Spleen (tissue), 11 donors: ENCODE data around the gene KRTAP1-5. TPM values are rescaled to one million over a fixed set of nuclear protein-coding genes. Genes with fewer than 3 reads are reported as not detected.

ENCODE experiments used
- DNase-seq: peaks from one replicate; pipeline ENCODE4 v3.0.0-alpha.2; 2020
- H3K27ac ChIP-seq, 8 donors: fragments of 200-600 bp; sonication (generic) in 7 of 8; 1 replicate in 4 of 8; 2 replicates in 4 of 8; pipeline versions ENCODE4 v1.5.0 to v1.8.0; 2016 to 2021; ENCODE audit warnings: inconsistent platforms in 4 of 8, mild to moderate bottlenecking in 4 of 8, moderate library complexity in 1 of 8
- H3K27me3 ChIP-seq, 7 donors: fragments of 200-600 bp; sonication (generic) in 6 of 7; replicated peaks in 1 of 7; 1 replicate in 4 of 7; 2 replicates in 3 of 7; pipeline versions ENCODE4 v1.5.0 to v1.8.0; 2016 to 2021; ENCODE audit warnings: inconsistent platforms in 3 of 7, mild to moderate bottlenecking in 1 of 7
- H3K36me3 ChIP-seq, 6 donors: fragments of 200-600 bp; sonication (generic) in 5 of 6; 1 replicate in 4 of 6; 2 replicates in 2 of 6; pipeline versions ENCODE4 v1.5.0 to v1.8.0; 2016 to 2021; ENCODE audit warnings: inconsistent platforms in 2 of 6
- H3K4me1 ChIP-seq, 6 donors: fragments of 200-600 bp; sonication (generic) in 5 of 6; 1 replicate in 3 of 6; 2 replicates in 3 of 6; pipeline versions ENCODE4 v1.5.0 to v1.8.0; 2016 to 2021; ENCODE audit warnings: inconsistent platforms in 3 of 6
- H3K4me3 ChIP-seq, 8 donors: fragments of 200-600 bp; sonication (generic) in 7 of 8; 1 replicate in 4 of 8; 2 replicates in 4 of 8; pipeline versions ENCODE4 v1.5.0 to v1.8.0; 2016 to 2021; ENCODE audit warnings: inconsistent platforms in 4 of 8, mild to moderate bottlenecking in 4 of 8, moderate library complexity in 2 of 8
- H3K9me3 ChIP-seq, 8 donors: fragments of 200-600 bp; sonication (generic) in 7 of 8; 1 replicate in 4 of 8; 2 replicates in 4 of 8; pipeline versions ENCODE4 v1.5.0 to v1.8.0; 2016 to 2021; ENCODE audit warnings: inconsistent platforms in 4 of 8
- POLR2A ChIP-seq, 3 donors: fragments of 450-650 bp; IDR thresholded peaks; one replicate each; pipeline ENCODE4 v1.5.1; 2017; ENCODE audit warnings: antibody characterized with exemption in 3 of 3, mild to moderate bottlenecking in 1 of 3
- POLR2AphosphoS5 ChIP-seq, 3 donors: sonication (generic); formaldehyde crosslinking; IDR thresholded peaks; one replicate each; pipeline ENCODE4 v1.5.1; 2017; ENCODE audit warnings: antibody characterized with exemption in 3 of 3
- WGBS, 5 donors: extraction: QIAGEN DNeasy Blood & Tissue Kit in 3 of 5; methylation state at CpG; one replicate each; pipeline versions ENCODE4 v1.1.5 to v1.1.7; 2013 to 2018; 5-methylcytosine and 5-hydroxymethylcytosine counted together
- intact Hi-C: fragments of 100-400 bp; cut with DNase I; formaldehyde crosslinking; loops from one replicate; pipeline ENCODE4 v1.15.0; 2023; ENCODE audit warnings: low total_unique reads
- polyA plus RNA-seq, 3 donors: library from polyadenylated mRNA; stranded (reverse); fragments of 200-250 nt; gene quantifications; one replicate each; pipeline ENCODE4 v1.2.1, GENCODE V29; 2013
- total RNA-seq, 7 donors: library from RNA; depleted of rRNA in 3 of 7; stranded (reverse); fragments of >200 nt in 3 of 7; fragmentation: NEBNext Ultra II Directional in 4 of 7; extraction: Animal tissue kit (Norgen Biotek cat#: 25700) in 4 of 7; gene quantifications; one replicate each; pipeline versions ENCODE4 v1.1.0 to v1.2.1, GENCODE V29; 2016 to 2021
- TF ChIP-seq, protein P1 (sequence below), 11 experiments: fragments of 200-600 bp in 7 of 11; fragments of 450-650 bp in 4 of 11; sonication (generic) in 4 of 11; IDR thresholded peaks in 8 of 11; conservative IDR thresholded peaks in 3 of 11; 1 replicate in 7 of 11; 2 replicates in 4 of 11; pipeline versions ENCODE4 v1.4.0 to v1.8.0; 2016 to 2021; ENCODE audit warnings: antibody characterized with exemption in 11 of 11, inconsistent platforms in 4 of 11, mild to moderate bottlenecking in 1 of 11
- donor health status: healthy with polysubstance abuse.
- donor health status: DM: no; HTN: no; CAD: no; lungs with moderate emphysema.
- donor health status: DM: no; HTN: no; CAD: no.
- donor health status: Bipolar disorder and iron deficiency.
- donor health status: healthy.
- donor health status: DM: no; HTN: no; CAD: no.
- donor health status: DM: yes; HTN: yes; CAD: no.

KRTAP1-5 gene
- total and polyA plus RNA-seq, 10 donors = not detected

DNA sequence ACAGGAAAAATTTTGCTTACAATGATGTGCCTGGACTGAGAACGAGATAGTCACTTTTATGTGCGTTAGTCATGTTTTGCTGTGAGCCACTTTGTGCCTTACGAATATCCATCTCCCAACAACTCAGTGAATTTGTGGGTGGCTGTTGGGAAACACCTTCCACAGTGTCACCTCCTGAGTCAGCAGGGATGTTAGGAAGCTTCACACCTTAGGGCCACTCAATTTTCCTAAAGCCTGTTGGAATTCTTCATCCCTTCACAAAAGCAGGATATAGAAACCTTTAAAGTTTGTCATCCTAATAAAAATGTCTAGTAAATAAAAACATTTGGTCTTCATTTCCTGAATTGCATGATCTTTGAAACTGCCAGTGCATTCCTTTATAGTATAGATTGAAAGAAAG is 13.8 kb downstream of the KRTAP1-5 start:
- intact Hi-C loops = no loop called here

DNA sequence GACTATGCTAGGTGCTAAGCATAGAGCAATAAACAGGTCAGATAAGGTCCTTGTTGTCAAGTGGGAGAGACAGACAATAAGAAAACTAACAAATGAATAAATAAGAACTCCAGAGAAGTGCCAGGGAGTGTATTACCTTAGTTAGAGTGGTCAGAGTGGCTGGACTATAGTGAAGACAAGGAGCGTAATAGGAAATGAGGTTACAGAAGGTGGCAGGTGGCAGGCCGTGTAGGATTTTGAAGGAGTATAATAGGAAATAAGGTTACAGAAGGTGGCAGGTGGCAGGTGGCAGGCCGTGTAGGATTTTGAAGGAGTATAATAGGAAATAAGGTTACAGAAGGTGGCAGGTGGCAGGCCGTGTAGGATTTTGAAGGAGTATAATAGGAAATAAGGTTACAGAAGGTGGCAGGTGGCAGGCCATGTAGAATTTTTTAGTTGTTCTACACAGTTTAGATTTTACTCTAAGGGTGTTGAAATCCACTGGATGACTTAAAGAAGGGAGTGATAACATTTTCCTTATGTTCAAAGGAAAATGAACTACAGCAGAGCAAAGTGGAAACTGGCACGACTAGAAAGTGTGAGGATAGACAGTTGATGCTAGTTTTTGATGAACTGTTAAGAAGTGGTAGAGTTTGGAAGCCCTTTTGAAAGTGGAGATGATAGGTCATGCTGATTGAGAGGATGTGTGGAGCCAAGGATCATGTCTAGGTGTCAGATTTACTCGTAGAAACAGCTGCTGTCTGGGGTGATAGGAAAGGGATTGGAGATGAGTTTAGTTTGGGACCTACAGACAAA is 14.5 kb downstream of the KRTAP1-5 start:
- Histone ChIP-seq H3K4me3 (no peak overlapping the region), H3K36me3 (no peaks in the 10 kb centered on the region), H3K9me3 (no peaks in the 10 kb centered on the region), H3K4me1 (no peaks in the 10 kb centered on the region), H3K27ac (no peak overlapping the region), H3K27me3 (no peaks in the 10 kb centered on the region)
- intact Hi-C loops = no loop called here
- TF ChIP-seq POLR2A (IDR thresholded peaks at IDR 0.05) = no peak
- TF ChIP-seq, protein P1, sequence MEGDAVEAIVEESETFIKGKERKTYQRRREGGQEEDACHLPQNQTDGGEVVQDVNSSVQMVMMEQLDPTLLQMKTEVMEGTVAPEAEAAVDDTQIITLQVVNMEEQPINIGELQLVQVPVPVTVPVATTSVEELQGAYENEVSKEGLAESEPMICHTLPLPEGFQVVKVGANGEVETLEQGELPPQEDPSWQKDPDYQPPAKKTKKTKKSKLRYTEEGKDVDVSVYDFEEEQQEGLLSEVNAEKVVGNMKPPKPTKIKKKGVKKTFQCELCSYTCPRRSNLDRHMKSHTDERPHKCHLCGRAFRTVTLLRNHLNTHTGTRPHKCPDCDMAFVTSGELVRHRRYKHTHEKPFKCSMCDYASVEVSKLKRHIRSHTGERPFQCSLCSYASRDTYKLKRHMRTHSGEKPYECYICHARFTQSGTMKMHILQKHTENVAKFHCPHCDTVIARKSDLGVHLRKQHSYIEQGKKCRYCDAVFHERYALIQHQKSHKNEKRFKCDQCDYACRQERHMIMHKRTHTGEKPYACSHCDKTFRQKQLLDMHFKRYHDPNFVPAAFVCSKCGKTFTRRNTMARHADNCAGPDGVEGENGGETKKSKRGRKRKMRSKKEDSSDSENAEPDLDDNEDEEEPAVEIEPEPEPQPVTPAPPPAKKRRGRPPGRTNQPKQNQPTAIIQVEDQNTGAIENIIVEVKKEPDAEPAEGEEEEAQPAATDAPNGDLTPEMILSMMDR (IDR thresholded peaks at IDR 0.05 in 8 of 11, conservative IDR thresholded peaks at IDR 0.05 in 3 of 11) = no peak
- no peak for TF ChIP-seq POLR2AphosphoS5 (IDR thresholded peaks at IDR 0.05)
- WGBS, 5 donors = 64 to 79% (median 75%) methylated on average over 6 of the region's 6 CpGs
- DNase-seq = no peak

More for the DNA sequence above, 13.8 kb downstream of the KRTAP1-5 start:
- Histone ChIP-seq H3K36me3 (no peaks in the 10 kb centered on the region), H3K27me3 (no peaks in the 10 kb centered on the region), H3K9me3 (no peaks in the 10 kb centered on the region), H3K27ac (no peak overlapping the region), H3K4me1 (no peaks in the 10 kb centered on the region), H3K4me3 (no peak overlapping the region)
- 83 to 96% (median 89%) methylated on average over 3 of the region's 3 CpGs for WGBS, 5 donors
- TF ChIP-seq POLR2A (IDR thresholded peaks at IDR 0.05) (no peak), POLR2AphosphoS5 (IDR thresholded peaks at IDR 0.05) (no peak)
- TF ChIP-seq, protein P1 (IDR thresholded peaks at IDR 0.05 in 8 of 11, conservative IDR thresholded peaks at IDR 0.05 in 3 of 11) = no peak
- DNase-seq = no peak

DNA sequence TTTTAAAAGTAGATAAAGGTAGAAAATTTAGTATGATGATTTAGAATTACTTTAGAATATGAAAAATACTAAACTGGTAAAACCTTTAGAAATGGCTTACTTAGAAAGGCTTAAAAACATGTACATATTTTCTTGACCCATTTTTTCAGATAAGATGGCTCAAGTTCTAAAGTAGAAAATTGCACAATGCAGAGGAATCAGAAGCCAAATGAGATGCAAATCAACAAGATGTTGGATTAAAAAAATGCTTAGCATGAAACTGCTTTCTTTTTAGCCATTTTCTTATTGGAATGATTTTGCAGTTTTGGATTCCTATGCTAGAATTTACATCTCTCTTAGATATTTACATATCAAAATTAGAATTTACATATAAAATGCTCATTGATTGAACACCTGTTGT is 16.6 kb downstream of the KRTAP1-5 start:
- Histone ChIP-seq H3K27me3 (no peaks in the 10 kb centered on the region), H3K4me3 (no peak overlapping the region), H3K27ac (no peak overlapping the region), H3K36me3 (no peaks in the 10 kb centered on the region), H3K9me3 (no peaks in the 10 kb centered on the region), H3K4me1 (no peaks in the 10 kb centered on the region)
- intact Hi-C loops = no loop called here
- DNase-seq = no peak
- no peak for TF ChIP-seq POLR2A (IDR thresholded peaks at IDR 0.05)
- no peak for TF ChIP-seq POLR2AphosphoS5 (IDR thresholded peaks at IDR 0.05)
- TF ChIP-seq, protein P1 (IDR thresholded peaks at IDR 0.05 in 8 of 11, conservative IDR thresholded peaks at IDR 0.05 in 3 of 11) = no peak

DNA sequence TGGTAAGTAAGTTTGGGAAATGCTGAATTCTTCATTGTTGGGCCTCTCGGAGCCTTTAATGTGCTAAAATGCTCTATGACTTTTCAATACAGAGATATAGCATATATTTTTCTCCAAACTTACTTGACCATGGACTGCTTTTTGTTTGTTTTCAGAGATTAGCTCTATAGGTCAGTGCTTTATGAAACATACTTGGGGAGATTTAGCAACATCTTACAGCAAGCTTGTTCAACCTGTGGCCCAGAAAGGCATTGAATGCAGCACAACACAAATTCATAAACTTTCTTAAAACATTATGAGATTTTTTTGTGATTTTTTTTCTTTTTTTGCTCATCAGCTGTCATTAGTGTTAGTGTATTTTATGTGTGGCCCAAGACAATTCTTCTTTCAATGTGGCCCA is 17.1 kb downstream of the KRTAP1-5 start:
- TF ChIP-seq, protein P1 (IDR thresholded peaks at IDR 0.05 in 8 of 11, conservative IDR thresholded peaks at IDR 0.05 in 3 of 11) = no peak
- TF ChIP-seq POLR2AphosphoS5 (IDR thresholded peaks at IDR 0.05) (no peak), POLR2A (IDR thresholded peaks at IDR 0.05) (no peak)
- H3K4me1 ChIP-seq = no peaks in the 10 kb centered on the region
- no peak overlapping the region for H3K4me3 ChIP-seq
- 83 to 91% (median 89%) methylated on average over 1 of the region's 1 CpG for WGBS, 5 donors
- DNase-seq = no peak
- H3K27ac ChIP-seq = no peak overlapping the region
- no peaks in the 10 kb centered on the region for H3K36me3 ChIP-seq
- no peaks in the 10 kb centered on the region for H3K9me3 ChIP-seq
- no peaks in the 10 kb centered on the region for H3K27me3 ChIP-seq
- intact Hi-C loops = no loop called here
